Glutamatergic neuron (in vitro differentiated cells): ENCODE measurements around the gene EIF5A. TPM values are rescaled to one million over a fixed set of nuclear protein-coding genes. Genes with fewer than 3 reads are reported as not detected.
A peak's percentile ranks its signal among the peaks of the same experiment; 100 is the strongest.
"Not testable (repeated sequence)": the region's sequence is repeated elsewhere in the genome, so short reads cannot be mapped to it uniquely, and the experiment has no call there.

Source experiments
- DNase-seq: peaks from one replicate; pipeline ENCODE4 v3.0.0; 2022
- H3K27ac Mint-ChIP-seq: one replicate; pipeline ENCODE4 v1.8.0; 2020; ENCODE audit warnings: mild to moderate bottlenecking, mixed read lengths, inconsistent platforms; ENCODE audit not compliant: unreplicated experiment
- H3K27me3 Mint-ChIP-seq: one replicate; pipeline ENCODE4 v1.8.0; 2020; ENCODE audit warnings: mild to moderate bottlenecking, moderate library complexity, mixed read lengths, inconsistent platforms; ENCODE audit not compliant: unreplicated experiment
- H3K36me3 Mint-ChIP-seq: one replicate; pipeline ENCODE4 v1.8.0; 2020; ENCODE audit warnings: mild to moderate bottlenecking, mixed read lengths, inconsistent platforms; ENCODE audit not compliant: unreplicated experiment
- H3K4me1 Mint-ChIP-seq: one replicate; pipeline ENCODE4 v1.8.0; 2020; ENCODE audit warnings: mild to moderate bottlenecking, low read depth, mixed read lengths, inconsistent platforms; ENCODE audit not compliant: unreplicated experiment
- H3K4me3 Mint-ChIP-seq: one replicate; pipeline ENCODE4 v1.8.0; 2020; ENCODE audit warnings: mild to moderate bottlenecking, mixed read lengths, inconsistent platforms; ENCODE audit not compliant: unreplicated experiment
- H3K9me3 Mint-ChIP-seq: one replicate; pipeline ENCODE4 v1.8.0; 2020; ENCODE audit warnings: mild to moderate bottlenecking, moderate library complexity, mixed read lengths, inconsistent platforms; ENCODE audit not compliant: unreplicated experiment
- total RNA-seq: library from RNA; stranded (reverse); fragmentation: NEBNext Ultra II Directional; extraction: Animal tissue kit (Norgen Biotek cat#: 25700); gene quantifications from one replicate; pipeline ENCODE4 v1.2.1, GENCODE V29; 2021; ENCODE audit not compliant: unreplicated experiment
- TF ChIP-seq, protein P1 (sequence below): fragments of 200-600 bp; sonication (generic); IDR thresholded peaks from one replicate; pipeline ENCODE4 v1.5.0; 2021; ENCODE audit not compliant: partially characterized antibody, unreplicated experiment

The EIF5A gene
- total RNA-seq, 1 donor from 2014 or later, result 347 TPM

DNA sequence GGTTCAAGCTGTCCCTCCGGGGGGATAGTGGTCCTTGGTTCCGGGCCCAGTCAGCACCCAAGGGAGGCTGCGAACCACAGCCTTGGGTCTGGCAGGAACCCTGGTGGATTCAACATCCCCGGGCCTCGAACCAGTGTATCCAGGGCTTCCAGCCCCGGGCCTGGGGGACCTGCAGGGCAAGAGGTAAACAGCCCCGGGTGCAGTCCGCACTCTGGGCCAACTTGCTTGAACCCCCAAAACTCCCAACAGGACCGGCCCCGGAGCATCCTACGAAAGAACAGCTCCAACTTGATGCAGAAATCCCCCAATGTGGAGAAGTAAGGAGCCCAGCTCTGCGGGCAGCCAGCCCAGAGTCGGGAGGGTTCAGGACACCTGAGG, 23.2 kb downstream of the EIF5A start:
- no peak for DNase-seq
- Mint-ChIP-seq H3K4me3 (peak overlapping the region; percentile 90), H3K27me3 (peaks cover 2% of the 10 kb centered on the region), H3K9me3 (peaks cover 5% of the 10 kb centered on the region), H3K27ac (peak overlapping the region; percentile 89), H3K36me3 (no peaks in the 10 kb centered on the region), H3K4me1 (peaks cover 8% of the 10 kb centered on the region)
- TF ChIP-seq, protein P1, sequence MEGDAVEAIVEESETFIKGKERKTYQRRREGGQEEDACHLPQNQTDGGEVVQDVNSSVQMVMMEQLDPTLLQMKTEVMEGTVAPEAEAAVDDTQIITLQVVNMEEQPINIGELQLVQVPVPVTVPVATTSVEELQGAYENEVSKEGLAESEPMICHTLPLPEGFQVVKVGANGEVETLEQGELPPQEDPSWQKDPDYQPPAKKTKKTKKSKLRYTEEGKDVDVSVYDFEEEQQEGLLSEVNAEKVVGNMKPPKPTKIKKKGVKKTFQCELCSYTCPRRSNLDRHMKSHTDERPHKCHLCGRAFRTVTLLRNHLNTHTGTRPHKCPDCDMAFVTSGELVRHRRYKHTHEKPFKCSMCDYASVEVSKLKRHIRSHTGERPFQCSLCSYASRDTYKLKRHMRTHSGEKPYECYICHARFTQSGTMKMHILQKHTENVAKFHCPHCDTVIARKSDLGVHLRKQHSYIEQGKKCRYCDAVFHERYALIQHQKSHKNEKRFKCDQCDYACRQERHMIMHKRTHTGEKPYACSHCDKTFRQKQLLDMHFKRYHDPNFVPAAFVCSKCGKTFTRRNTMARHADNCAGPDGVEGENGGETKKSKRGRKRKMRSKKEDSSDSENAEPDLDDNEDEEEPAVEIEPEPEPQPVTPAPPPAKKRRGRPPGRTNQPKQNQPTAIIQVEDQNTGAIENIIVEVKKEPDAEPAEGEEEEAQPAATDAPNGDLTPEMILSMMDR, result no peak

DNA sequence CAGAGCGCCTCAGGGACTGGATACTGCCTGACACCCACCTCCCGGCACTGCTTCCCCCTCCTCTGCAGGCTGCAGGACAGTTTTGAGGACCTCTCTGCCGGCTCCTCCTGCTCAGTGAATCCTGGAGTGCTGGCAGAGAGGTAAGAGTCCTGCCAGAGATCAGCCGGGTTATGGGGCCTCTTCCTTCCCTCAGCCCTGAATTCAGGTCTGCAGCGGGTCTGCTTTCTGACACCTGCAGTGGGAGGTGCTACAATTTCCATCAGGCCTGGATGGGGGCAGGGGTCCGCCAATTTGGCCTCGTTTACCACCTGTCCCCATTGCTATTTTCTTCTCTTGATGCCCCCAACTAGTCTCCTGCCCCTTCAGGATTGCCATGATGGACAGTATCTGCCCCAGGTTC, 24.7 kb downstream of the EIF5A start:
- DNase-seq, result no peak
- H3K4me1 Mint-ChIP-seq, result peaks cover 8% of the 10 kb centered on the region
- H3K9me3 Mint-ChIP-seq, result peaks cover 5% of the 10 kb centered on the region
- no peak overlapping the region for H3K27ac Mint-ChIP-seq
- peaks cover 2% of the 10 kb centered on the region for H3K27me3 Mint-ChIP-seq
- TF ChIP-seq, protein P1, result no peak
- no peaks in the 10 kb centered on the region for H3K36me3 Mint-ChIP-seq
- H3K4me3 Mint-ChIP-seq, result no peak overlapping the region

DNA sequence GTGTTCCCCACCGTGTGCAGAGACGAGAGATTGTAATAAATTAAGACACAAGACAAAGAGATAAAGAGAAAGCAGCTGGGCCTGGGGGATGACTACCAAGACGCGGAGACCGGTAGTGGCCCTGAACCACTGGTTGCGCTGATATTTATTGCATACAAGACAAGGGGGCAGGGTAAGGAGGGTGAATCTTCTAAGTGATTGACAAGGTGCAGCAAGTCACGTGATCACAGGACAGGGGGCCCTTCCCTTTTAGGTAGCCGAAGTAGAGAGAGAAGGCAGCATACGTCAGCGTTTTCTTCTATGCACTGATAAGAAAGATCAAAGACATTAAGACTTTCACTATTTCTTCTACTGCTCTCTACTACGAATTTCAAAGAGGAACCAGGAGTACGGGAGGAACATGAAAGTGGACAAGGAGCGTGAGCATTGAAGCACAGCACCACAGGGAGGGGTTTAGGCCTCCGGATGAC, 25.2 kb downstream of the EIF5A start:
- not testable (repeated sequence) for H3K4me1 Mint-ChIP-seq, H3K36me3 Mint-ChIP-seq, H3K27ac Mint-ChIP-seq, DNase-seq, H3K9me3 Mint-ChIP-seq, H3K27me3 Mint-ChIP-seq, H3K4me3 Mint-ChIP-seq

DNA sequence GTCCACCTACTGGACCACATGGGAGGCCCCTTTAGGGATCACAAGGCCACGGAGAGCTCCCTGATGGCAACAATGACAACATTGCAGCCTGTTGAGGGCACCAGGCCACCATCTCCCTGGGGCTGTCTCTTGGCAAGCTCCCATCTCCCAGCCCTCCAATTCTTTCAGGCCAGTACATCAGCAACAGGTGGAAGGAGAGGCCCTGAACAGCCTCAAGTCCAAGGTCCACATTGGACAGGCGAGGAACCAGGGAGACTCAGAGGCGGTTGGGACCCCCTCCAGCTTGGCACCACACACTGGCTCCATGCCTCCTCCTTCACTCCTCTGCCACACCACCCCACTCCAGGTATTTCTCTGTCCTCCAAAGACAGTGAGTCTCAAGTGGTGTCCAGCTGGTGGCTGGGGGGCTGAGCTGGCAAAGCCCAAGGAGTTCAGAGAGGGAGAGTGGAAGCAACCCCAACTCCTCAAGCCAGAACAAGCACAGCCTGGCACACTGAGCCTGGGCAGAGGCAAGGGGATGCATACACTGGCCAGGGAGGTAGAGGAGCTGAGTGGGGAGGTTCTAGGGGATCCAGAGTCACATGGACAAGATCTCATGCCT, 27.6 kb downstream of the EIF5A start:
- H3K9me3 Mint-ChIP-seq, result no peaks in the 10 kb centered on the region
- no peaks in the 10 kb centered on the region for H3K4me1 Mint-ChIP-seq
- no peak overlapping the region for H3K27ac Mint-ChIP-seq
- no peaks in the 10 kb centered on the region for H3K27me3 Mint-ChIP-seq
- no peaks in the 10 kb centered on the region for H3K36me3 Mint-ChIP-seq
- TF ChIP-seq, protein P1, result no peak
- no peak for DNase-seq
- H3K4me3 Mint-ChIP-seq, result no peak overlapping the region

DNA sequence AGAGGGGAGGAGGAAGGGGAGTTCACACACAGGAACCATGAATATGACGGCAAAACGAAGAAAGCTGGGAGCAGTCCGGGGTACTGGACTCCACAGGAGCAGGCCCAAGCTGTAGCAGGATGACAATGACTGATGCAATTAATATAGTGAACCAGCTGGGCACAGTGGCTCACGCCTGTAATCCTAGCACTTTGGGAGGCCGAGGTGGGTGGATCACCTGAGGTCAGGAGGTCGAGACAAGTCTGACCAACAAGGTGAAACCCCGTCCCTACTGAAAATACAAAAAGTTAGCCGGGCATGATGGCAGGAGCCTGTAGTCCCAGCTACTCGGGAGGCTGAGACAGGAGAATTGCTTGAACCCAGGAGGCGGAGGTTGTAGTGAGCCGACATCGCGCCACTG, 28.3 kb downstream of the EIF5A start:
- H3K27ac Mint-ChIP-seq, H3K4me1 Mint-ChIP-seq, H3K9me3 Mint-ChIP-seq, DNase-seq, H3K36me3 Mint-ChIP-seq, H3K27me3 Mint-ChIP-seq, H3K4me3 Mint-ChIP-seq: not testable (repeated sequence)

DNA sequence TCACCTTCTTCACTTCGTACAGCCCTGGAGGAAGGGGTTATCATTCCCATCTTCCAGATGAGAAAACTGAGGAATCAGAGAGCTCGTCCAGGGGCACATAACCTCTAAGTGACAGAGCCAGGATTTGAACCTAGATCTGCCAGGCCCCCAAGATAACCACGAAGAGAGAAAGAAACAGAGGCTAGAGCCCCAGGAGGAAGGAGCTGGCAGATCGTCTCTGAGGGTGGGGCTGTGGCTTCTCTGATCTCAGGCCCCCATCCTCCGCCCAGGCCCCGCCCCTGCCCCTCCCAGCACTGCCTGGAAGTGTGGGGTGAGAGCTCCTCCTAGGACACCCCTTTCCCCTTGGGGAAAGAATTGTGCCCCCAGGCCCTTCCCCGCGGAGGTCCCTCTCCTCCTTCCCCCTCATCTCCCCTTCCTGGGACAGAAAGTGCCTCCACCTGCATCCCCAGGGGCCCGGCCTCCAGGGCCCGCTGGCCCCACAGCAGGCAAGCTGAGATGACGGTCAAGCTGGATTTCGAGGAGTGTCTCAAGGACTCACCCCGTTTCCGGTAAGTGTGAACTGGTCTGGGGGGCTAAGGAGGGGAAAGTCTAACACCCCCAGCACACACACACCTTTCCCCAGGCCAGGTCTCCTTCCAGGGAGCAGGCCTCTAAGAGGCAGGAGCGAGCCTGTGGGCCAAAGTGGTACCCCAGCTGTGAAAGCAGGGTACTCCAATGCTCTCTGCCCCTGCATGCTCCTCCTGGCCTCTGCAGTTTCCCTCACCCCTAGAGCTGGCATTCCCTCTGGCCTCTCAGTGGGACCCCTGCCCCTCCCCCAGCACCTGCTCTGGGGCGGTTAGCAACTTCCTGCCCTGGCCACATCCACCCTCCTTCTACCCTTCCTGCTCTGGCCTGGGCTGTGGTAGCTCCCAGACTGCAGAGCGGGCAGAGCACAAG, 29.1 kb downstream of the EIF5A start, which contains the start of gene ACAP1:
Gene ACAP1, plus strand, starts transcription at position 290 of the 936 bp plus-strand sequence. Its CDS starts 206 bp downstream, at position 496.
- Mint-ChIP-seq H3K36me3 (no peaks in the 10 kb centered on the region), H3K4me1 (no peaks in the 10 kb centered on the region), H3K27ac (no peak within 1 kb of the TSS), H3K9me3 (peaks cover 2% of the 10 kb centered on the region), H3K27me3 (peaks cover 2% of the 10 kb centered on the region), H3K4me3 (no peak within 1 kb of the TSS)
- no peak for DNase-seq
- TF ChIP-seq, protein P1, result no peak

DNA sequence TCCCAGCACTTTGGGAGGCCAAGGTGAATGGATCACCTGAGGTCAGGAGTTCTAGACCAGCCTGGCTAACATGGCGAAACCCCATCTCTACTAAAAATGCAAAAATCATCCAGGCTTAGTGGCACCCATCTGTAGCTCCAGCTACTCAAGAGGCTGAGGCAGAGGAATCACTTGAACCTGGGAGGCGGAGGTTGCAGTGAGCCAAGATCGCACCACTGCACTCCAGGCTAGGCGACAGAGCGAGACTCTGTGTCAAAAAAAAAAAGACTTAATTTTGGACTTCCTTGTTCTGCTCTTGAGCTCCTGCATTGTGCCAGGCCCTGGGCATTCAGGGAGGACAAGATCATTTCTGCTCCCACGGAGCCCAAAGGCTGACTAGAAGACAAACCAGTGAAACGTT, 30.2 kb downstream of the EIF5A start:
- peak overlapping the region; percentile 70 for H3K27ac Mint-ChIP-seq
- H3K4me3 Mint-ChIP-seq, H3K9me3 Mint-ChIP-seq, H3K36me3 Mint-ChIP-seq, H3K4me1 Mint-ChIP-seq, DNase-seq, H3K27me3 Mint-ChIP-seq: not testable (repeated sequence)
